ENCODE data around the gene SNRNP70.
"Not testable (repeated sequence)": the region's sequence is repeated elsewhere in the genome, so short reads cannot be mapped to it uniquely, and the experiment has no call there.

Gene SNRNP70, protein sequence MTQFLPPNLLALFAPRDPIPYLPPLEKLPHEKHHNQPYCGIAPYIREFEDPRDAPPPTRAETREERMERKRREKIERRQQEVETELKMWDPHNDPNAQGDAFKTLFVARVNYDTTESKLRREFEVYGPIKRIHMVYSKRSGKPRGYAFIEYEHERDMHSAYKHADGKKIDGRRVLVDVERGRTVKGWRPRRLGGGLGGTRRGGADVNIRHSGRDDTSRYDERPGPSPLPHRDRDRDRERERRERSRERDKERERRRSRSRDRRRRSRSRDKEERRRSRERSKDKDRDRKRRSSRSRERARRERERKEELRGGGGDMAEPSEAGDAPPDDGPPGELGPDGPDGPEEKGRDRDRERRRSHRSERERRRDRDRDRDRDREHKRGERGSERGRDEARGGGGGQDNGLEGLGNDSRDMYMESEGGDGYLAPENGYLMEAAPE

DNA sequence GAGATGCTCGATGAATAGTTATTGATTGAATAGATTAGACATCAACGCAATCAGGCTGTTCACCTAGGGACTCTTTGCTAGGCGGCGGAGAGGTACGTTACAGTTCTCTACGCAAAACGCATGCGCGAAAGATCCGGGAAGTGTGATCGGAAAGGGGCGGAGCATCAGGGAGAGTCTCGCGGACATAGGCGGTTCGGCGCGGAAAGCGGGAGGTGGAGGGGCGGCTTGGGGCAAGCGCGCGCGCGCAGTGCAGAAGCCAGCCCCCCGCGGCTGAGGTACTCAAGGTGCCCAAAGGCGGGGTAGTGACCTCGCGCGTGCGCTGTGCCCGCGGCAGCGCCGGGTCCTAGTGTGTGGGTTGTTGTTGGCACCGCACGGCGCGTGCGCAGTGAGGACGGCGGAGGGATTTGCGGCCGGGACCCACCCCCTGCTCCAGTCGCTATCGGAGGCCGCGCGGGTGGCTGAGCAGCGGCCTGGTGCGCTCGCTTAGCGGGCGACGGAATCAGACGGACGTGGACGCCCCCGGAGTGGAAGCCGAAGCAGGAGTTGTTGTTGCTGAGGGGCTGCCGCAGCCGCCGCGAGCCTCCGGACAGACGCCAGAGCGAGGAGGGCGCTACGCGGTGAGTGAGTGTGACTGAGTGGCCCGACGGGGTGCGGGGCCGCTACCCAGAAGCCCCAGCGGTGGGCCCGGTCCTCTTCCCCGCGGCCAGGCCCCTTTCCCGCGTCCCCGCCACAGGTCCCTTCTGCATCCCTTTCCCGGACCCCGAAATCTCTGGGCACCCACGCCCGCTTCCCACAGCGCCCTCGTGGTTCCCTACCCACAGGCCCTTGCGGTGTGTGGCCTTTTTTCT is at the start of gene SNRNP70:
SNRNP70 (plus strand) TSS at position 432 of the 848 bp plus-strand sequence. CDS start 964 bp downstream, outside the sequence.
- peak; percentile 100 for DNase-seq (ENCODE audit: low read depth)
- peaks cover 21% of the 10 kb centered on the region for H3K36me3 ChIP-seq (ENCODE audit: control insufficient read depth, insufficient read depth, low read length, severe bottlenecking)

DNA sequence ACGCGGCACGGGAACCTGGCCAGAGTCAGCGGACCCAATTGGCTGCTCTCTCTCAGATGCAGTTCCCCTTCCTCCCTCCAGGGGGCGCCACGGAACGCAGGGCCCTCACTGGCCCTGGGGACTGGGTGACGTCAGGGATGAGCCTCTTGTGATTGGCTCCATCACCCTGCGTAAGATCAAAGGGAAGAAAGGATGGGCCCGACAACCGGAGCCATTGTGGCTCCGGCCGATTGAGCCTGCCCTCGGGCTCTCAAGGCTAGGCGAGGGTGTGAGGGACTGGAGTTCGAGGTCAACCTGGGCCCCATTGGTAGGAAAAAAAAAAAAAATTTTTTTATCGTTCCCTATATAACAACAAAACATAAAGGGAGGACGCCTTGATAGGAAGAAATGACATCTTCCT is 48.4 kb upstream of the SNRNP70 start, which contains the start of gene CGB1:
CGB1 (minus strand) TSS at position 81 of the 400 bp plus-strand sequence. CDS start 184 bp downstream, outside the sequence.
- not testable (repeated sequence) for H3K9ac ChIP-seq (ENCODE audit: low read length); H3K9me3 ChIP-seq (ENCODE audit: control insufficient read depth, low read length); H3K36me3 ChIP-seq (ENCODE audit: control insufficient read depth, insufficient read depth, low read length, severe bottlenecking); H3K27me3 ChIP-seq (replicated peaks; ENCODE audit: control insufficient read depth, insufficient read depth, low read length); DNase-seq (ENCODE audit: low read depth); H3K4me1 ChIP-seq (ENCODE audit: control insufficient read depth, insufficient read depth, low read length); H3K4me3 ChIP-seq (ENCODE audit: low read length)

More for the DNA sequence above, at the start of gene SNRNP70:
- no peaks in the 10 kb centered on the region for H3K9me3 ChIP-seq (ENCODE audit: control insufficient read depth, low read length)
- H3K9ac ChIP-seq (ENCODE audit: low read length) = peak within 1 kb of the TSS; percentile 97
- peaks cover 17% of the 10 kb centered on the region for H3K4me1 ChIP-seq (ENCODE audit: control insufficient read depth, insufficient read depth, low read length)
- peak within 1 kb of the TSS; percentile 98 for H3K4me3 ChIP-seq (ENCODE audit: low read length)
- no peaks in the 10 kb centered on the region for H3K27me3 ChIP-seq (replicated peaks; ENCODE audit: control insufficient read depth, insufficient read depth, low read length)

- DNase-seq (ENCODE audit: low read depth); H3K27me3 ChIP-seq (replicated peaks; ENCODE audit: control insufficient read depth, insufficient read depth, low read length); H3K9me3 ChIP-seq (ENCODE audit: control insufficient read depth, low read length); H3K4me1 ChIP-seq (ENCODE audit: control insufficient read depth, insufficient read depth, low read length); H3K4me3 ChIP-seq (ENCODE audit: low read length); H3K9ac ChIP-seq (ENCODE audit: low read length); H3K36me3 ChIP-seq (ENCODE audit: control insufficient read depth, insufficient read depth, low read length, severe bottlenecking): not testable (repeated sequence)
These were observed 47.1 kb upstream of the SNRNP70 start for GRCh38 chr19:49038111-49038510.

DNA sequence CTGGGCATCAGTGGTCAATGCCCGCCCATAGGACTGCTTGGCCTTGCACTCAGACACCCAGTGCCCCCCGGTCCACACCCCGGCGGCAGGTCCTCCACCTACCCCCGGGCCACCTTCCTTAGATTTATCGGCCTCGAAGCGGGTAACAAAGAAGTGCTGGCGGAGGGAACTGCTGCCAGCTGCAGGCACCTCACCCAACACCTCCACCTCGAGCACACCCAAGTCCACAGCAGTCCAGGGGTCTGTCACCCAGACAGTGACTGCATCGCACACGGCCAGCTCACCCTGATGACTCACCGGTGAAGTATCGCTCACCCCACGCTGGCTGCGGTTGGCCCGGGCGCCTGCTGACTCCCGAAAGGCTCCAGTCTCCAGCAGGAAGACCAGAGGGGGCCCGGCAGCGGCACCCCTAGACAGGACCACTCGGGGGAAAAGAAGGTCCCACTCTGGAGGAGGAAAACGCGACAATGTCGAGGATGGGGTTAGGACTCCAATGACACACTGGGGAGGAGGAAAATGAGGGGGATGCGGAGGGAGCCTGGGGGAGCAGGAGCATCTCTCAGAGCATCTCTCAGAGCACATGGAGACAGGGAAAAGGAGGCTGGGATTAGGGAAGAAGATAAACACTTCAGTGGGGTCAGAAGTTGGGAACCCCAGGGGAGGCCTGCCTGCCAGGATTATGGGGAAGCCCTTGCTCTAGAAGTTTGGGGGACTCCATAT is 46.5 kb upstream of the SNRNP70 start:
- H3K9me3 ChIP-seq (ENCODE audit: control insufficient read depth, low read length); H3K4me1 ChIP-seq (ENCODE audit: control insufficient read depth, insufficient read depth, low read length); H3K36me3 ChIP-seq (ENCODE audit: control insufficient read depth, insufficient read depth, low read length, severe bottlenecking); H3K4me3 ChIP-seq (ENCODE audit: low read length); H3K9ac ChIP-seq (ENCODE audit: low read length); DNase-seq (ENCODE audit: low read depth); H3K27me3 ChIP-seq (replicated peaks; ENCODE audit: control insufficient read depth, insufficient read depth, low read length): not testable (repeated sequence)

DNA sequence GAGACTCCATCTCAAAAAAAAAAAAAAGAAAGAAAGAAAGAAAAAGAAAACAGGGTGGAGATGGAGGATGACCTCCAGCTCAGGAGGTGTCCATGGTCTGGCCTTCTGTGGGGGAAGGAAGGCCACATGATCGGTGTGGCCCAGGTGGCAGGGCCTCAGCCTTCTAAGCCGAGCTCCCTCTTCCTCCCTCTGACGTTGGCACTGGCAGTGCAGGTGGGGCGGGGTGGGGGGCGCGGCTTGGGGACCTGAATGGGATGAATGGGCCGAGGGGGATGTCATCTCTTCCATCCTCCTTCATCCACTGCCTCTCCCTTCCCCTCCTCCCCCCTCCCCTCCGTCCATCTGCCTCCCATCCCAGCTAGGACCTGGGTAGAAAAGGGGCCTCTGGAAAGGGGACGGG is 45.5 kb upstream of the SNRNP70 start:
- not testable (repeated sequence) for H3K4me3 ChIP-seq (ENCODE audit: low read length); H3K36me3 ChIP-seq (ENCODE audit: control insufficient read depth, insufficient read depth, low read length, severe bottlenecking); H3K27me3 ChIP-seq (replicated peaks; ENCODE audit: control insufficient read depth, insufficient read depth, low read length); H3K4me1 ChIP-seq (ENCODE audit: control insufficient read depth, insufficient read depth, low read length); DNase-seq (ENCODE audit: low read depth); H3K9me3 ChIP-seq (ENCODE audit: control insufficient read depth, low read length); H3K9ac ChIP-seq (ENCODE audit: low read length)

DNA sequence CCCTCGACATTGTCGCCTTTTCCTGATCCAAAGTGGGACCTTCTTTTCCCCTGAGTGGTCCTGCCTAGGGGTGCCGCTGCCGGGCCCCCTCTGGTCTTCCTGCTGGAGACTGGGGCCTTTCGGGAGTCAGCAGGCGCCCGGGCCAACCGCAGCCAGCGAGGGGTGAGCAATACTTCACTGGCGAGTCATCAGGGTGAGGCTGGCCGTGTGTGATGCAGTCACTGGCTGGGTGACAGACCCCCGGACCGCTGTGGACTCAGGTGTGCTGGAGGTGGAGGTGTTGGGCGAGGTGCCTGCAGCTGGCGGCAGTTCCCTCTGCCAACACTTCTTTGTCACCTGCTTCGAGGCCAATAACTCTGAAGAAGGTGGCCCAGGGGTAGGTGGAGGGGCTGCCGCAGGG is 43.1 kb upstream of the SNRNP70 start:
- no peaks in the 10 kb centered on the region for H3K9me3 ChIP-seq (ENCODE audit: control insufficient read depth, low read length)
- H3K27me3 ChIP-seq (replicated peaks; ENCODE audit: control insufficient read depth, insufficient read depth, low read length) = no peaks in the 10 kb centered on the region
- H3K4me1 ChIP-seq (ENCODE audit: control insufficient read depth, insufficient read depth, low read length) = no peaks in the 10 kb centered on the region
- no peak overlapping the region for H3K9ac ChIP-seq (ENCODE audit: low read length)
- H3K36me3 ChIP-seq (ENCODE audit: control insufficient read depth, insufficient read depth, low read length, severe bottlenecking) = no peaks in the 10 kb centered on the region
- H3K4me3 ChIP-seq (ENCODE audit: low read length) = no peak overlapping the region
- DNase-seq (ENCODE audit: low read depth) = no peak

GRCh38 chr19:49042666-49043065 is 42.6 kb upstream of the SNRNP70 start:
- H3K36me3 ChIP-seq (ENCODE audit: control insufficient read depth, insufficient read depth, low read length, severe bottlenecking); H3K9me3 ChIP-seq (ENCODE audit: control insufficient read depth, low read length); H3K4me3 ChIP-seq (ENCODE audit: low read length); DNase-seq (ENCODE audit: low read depth); H3K9ac ChIP-seq (ENCODE audit: low read length); H3K4me1 ChIP-seq (ENCODE audit: control insufficient read depth, insufficient read depth, low read length); H3K27me3 ChIP-seq (replicated peaks; ENCODE audit: control insufficient read depth, insufficient read depth, low read length): not testable (repeated sequence)

DNA sequence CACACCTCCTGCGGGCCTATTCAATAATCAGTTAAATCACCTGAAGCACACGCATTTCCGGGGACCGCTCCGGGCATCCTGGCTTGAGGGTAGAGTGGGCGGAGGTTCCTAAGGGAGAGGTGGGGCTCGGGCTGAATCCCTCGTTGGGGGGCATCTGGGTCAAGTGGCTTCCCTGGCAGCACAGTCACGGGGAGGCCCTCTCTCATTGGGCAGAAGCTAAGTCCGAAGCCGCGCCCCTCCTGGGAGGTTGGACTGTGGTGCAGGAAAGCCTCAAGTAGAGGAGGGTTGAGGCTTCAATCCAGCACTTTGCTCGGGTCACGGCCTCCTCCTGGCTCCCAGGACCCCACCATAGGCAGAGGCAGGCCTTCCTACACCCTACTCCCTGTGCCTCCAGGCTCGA is 41.7 kb upstream of the SNRNP70 start, which contains the start of gene CGB5:
CGB5 (plus strand) TSS at position 301 of the 400 bp plus-strand sequence. CDS start 362 bp downstream, outside the sequence.
- not testable (repeated sequence) for H3K9ac ChIP-seq (ENCODE audit: low read length); H3K36me3 ChIP-seq (ENCODE audit: control insufficient read depth, insufficient read depth, low read length, severe bottlenecking); DNase-seq (ENCODE audit: low read depth); H3K27me3 ChIP-seq (replicated peaks; ENCODE audit: control insufficient read depth, insufficient read depth, low read length); H3K9me3 ChIP-seq (ENCODE audit: control insufficient read depth, low read length); H3K4me3 ChIP-seq (ENCODE audit: low read length); H3K4me1 ChIP-seq (ENCODE audit: control insufficient read depth, insufficient read depth, low read length)

GRCh38 chr19:49049011-49049410 is 36.2 kb upstream of the SNRNP70 start, which contains the start of gene CGB8:
CGB8 (minus strand) TSS chr19:49049111; CDS start chr19:49048739, 372 bp downstream.
- H3K9ac ChIP-seq (ENCODE audit: low read length); DNase-seq (ENCODE audit: low read depth); H3K36me3 ChIP-seq (ENCODE audit: control insufficient read depth, insufficient read depth, low read length, severe bottlenecking); H3K4me1 ChIP-seq (ENCODE audit: control insufficient read depth, insufficient read depth, low read length); H3K4me3 ChIP-seq (ENCODE audit: low read length); H3K27me3 ChIP-seq (replicated peaks; ENCODE audit: control insufficient read depth, insufficient read depth, low read length); H3K9me3 ChIP-seq (ENCODE audit: control insufficient read depth, low read length): not testable (repeated sequence)

GRCh38 chr19:49049834-49050233 is 35.4 kb upstream of the SNRNP70 start:
- not testable (repeated sequence) for H3K36me3 ChIP-seq (ENCODE audit: control insufficient read depth, insufficient read depth, low read length, severe bottlenecking); H3K9ac ChIP-seq (ENCODE audit: low read length); H3K27me3 ChIP-seq (replicated peaks; ENCODE audit: control insufficient read depth, insufficient read depth, low read length); H3K4me3 ChIP-seq (ENCODE audit: low read length); H3K4me1 ChIP-seq (ENCODE audit: control insufficient read depth, insufficient read depth, low read length); DNase-seq (ENCODE audit: low read depth); H3K9me3 ChIP-seq (ENCODE audit: control insufficient read depth, low read length)
